GM21786 (cell line): ENCODE data around the gene OR51A2.
"Not testable (repeated sequence)": the region's sequence is repeated elsewhere in the genome, so short reads cannot be mapped to it uniquely, and the experiment has no call there.

ENCODE experiments used
- ATAC-seq: cut with Tn5 transposase; IDR thresholded peaks from one replicate; pipeline ENCODE4 v1.9.1; 2021; ENCODE audit not compliant: unreplicated experiment

OR51A2 gene, protein sequence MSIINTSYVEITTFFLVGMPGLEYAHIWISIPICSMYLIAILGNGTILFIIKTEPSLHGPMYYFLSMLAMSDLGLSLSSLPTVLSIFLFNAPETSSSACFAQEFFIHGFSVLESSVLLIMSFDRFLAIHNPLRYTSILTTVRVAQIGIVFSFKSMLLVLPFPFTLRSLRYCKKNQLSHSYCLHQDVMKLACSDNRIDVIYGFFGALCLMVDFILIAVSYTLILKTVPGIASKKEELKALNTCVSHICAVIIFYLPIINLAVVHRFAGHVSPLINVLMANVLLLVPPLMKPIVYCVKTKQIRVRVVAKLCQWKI

DNA sequence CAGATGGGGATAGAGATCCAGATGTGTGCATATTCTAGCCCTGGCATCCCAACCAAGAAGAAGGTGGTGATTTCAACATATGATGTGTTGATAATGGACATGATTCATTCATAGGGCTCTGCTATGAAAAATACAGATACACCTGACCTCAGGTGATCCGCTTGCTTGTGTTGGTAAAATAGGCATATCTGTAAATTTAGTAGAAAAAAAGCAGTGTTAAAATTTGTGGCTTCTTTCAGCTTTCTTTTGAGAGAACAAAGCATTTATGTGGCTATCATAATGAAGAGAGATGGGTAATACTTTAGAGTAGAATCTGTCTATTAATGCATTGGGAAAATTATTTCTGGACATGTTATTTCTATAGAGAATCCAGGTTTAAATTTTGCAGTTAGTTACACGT is at the start of gene OR51A2:
Gene OR51A2, minus strand, starts transcription at position 101 of the 400 bp plus-strand sequence. Its CDS starts 0 bp downstream, at position 101.
- not testable (repeated sequence) for ATAC-seq

DNA sequence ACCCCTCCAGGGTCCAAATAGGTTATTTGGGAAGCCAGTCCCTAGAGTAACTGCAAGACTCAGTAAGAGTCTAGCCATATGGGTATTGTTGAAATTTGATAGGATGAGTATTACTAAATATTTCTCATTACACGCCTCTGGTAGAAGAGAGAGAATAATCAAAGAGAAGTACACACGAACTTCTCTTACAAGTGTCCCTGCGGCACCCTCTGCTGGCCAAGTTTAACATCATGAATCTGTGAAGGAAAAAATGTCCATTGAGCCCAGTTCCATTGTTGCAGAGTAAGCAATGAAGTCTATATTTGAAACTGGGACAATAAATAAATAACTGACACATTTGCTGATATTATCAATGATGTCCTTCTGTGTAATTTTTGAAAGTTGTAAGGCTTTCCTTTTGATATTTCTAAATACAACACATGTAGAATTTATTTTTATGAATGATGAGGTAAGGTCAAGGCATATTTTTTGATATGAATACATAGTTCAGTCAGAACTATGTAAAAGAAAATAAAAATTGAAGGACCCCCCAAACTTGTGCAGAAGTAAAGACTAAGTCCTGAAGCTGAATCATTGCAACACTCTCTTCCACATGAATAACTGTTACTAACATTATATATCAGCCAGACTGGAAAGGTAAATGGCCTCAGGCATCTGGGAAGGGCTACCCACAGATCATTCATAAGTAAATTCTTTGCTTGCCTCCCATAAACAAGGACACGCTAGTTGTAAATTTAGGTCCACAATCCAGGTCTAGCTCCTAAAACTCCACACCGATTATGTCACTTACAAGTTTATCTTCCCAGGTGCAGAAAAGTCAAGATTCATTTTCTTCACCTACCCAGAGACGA is 49.1 kb upstream of the OR51A2 start:
- ATAC-seq = no peak

DNA sequence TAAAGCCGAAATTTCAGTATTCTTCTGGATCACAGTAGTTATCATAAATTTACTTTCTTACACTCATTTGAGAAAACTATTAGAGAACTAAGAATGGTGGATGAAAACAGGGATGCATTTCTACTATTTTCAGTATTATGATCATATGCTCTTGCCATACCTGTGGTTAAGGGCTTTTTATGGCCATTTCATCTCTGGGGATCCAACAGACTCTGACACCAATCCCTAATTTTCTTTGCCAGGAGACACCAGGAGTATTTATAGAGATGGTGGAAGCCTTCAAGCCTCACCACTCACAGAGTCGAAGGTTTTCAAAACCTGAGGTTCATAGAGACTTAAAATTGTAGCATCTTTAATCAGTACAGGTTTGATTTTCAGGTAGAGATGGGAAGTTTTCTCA is 39.0 kb upstream of the OR51A2 start, which contains the start of gene OR51L1:
Gene OR51L1, plus strand, starts transcription at position 301 of the 400 bp plus-strand sequence. CDS start 4,132 bp downstream, outside the sequence.
- no peak for ATAC-seq

DNA sequence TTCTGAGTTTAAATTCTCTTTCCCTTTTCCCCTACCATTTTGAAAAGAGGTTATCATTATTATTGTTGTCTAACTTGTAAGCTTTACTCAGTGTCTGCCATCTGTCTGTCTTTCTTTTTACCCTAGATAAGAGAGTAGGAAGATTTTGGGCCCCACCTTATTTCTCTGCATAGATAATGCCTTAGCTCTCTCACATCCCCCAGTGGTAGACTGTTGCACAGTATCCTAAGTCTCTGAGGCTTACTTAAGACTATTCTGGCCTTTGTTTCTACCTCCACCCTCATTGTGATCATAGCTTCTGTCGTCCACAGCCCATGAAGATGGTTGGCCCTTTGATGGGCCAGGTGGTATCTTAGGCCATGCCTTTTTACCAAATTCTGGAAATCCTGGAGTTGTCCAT is 35.5 kb upstream of the OR51A2 start:
- no peak for ATAC-seq

DNA sequence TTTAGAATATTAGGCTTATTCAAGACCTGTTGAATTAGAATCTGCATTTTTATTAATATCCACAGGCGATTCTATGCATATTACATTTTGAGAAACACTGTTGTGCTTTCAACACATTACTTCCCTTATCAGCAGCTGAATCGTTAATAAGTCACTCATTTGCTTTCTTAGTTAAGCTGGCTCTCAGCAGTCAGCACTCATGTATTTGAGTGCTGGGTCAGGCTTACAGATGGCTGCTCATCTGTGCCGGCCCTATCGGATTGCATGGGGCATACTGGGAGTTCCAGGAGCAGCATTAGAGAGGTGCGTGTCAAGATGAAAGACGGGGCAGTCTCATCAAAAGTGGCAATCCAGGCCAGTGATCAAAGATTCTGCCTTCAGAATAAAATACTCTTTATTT is 28.3 kb upstream of the OR51A2 start:
- ATAC-seq = no peak

DNA sequence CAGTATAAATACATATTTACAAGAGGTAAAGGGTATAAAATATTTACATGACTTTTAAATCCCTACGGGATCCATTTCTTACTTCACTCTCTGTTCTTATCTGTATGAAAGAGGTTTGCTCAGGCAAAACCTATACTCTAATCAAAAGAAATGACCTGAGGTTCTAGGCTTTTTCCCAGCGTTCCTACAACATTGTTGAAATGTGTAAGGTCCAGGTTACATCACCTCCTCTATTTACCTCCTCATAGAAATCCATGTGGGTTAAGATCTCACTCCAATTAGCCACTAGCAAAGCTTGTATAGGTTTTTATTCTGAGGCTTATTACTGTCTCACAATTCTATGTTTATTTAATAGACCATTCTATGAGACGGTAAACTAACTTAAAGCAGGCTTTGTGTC is 27.2 kb upstream of the OR51A2 start:
- no peak for ATAC-seq

DNA sequence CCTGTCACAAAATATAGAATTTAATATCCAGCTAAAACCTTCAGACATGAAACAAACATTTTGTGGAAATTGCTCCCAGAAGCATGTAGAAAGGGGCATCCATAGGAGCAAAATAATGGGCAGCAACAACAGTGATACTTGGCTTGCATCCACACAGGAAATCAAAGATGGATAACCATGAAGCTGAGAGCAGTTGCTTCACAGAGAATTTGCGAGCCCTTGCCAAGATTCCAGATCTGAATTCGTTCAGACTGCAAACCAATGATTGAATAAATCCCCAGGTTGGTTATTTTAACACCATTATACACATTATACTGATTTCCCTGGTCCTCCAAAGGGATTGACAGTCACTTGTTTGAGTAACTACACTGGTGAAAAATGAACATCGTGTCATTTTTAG is 23.5 kb upstream of the OR51A2 start:
- no peak for ATAC-seq

DNA sequence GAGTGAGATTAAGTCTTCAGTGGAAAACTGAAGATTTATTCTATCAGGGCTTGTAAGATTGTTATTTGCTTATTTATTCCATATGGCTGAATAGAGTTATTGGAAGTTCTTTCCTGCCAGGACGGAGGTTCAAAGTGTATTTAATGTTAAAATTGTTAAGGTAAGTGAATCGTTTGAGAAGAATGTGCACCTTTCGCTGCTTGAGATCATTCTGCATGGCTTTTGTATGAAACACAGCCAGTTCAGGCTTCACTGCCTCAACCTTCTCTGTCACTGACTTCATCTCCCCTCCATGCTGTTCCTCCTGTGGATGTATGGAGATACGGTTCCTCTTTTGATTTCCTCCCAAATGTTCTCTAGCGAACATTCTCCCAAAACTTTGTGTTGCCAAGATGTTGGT is 19.9 kb upstream of the OR51A2 start:
- ATAC-seq = no peak

DNA sequence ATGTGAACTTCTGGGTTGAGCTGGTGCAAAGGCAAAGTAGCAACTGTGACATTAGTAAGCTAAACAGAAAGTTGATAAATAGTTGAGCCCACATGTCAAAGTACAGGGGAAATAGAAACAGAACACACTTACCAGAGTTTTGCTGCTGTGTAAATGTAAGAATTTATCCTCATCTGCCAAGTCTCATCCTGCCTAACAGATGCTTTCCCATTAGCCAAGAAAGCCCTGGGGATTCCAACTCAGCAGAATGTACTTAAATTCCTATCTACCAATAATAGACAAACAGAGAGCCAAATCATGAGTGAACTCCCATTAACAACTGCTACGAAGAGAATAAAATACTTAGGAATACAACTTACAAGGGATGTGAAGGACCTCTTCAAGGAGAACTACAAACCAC is 7.3 kb upstream of the OR51A2 start:
- ATAC-seq = no peak

DNA sequence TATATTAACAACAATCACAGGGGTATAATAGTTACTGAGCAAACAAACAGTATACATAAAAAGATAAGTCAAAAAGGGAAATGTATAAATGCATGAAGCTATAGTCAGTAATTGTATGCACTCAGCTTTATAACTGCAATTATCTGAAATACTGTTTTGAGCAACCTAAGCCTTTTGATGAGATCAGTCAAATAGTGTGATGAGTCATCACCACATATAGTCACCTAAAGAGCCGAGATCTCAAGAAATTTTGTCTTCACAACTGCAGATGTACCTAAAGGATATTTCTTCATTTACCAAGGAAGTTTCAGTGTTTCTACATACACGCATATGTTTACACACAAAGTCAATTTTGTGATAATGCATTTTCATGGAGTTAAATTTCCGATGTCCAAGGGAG is 5.4 kb upstream of the OR51A2 start:
- ATAC-seq = no peak

DNA sequence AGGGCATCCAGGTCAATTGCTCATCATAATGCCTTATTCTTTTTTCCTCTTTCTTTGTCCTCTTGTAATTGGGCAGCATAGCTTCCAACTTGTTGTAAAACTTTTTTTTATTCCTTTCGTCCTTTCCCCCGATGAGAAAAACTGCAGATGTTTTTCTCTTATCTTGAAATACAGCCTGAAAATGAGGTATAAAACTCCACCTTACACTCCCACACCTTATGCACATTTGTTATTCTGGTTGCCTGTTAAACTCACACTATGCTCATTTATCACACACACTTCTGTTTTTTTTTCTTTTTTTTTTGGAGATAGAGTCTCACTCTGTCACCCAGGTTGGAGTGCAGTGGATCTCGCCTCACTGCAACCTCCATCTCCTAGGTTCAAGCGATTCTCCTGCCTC is 1.9 kb upstream of the OR51A2 start:
- ATAC-seq = no peak

DNA sequence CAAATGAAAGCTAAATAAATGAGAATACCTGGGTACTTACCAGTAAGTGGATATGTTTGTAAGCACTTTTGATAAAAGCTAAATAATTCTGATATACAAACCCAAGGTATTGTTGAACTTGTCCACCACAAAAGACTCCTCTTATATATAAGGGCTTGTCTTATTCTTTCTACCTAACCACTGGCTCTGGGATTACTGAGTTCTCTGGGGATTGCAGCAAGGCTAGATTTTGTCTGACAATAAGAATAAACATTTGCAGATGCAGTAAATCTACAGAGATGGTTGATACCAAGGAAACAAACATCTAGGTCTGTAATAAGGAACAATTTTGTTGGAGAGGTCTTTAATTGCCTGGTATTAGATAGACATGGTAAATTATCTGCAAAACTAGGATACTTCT is 8.0 kb downstream of the OR51A2 start, which contains the start of gene OR51A4:
Gene OR51A4, minus strand, starts transcription at position 101 of the 400 bp plus-strand sequence. CDS start 505 bp downstream, outside the sequence.
- no peak for ATAC-seq

DNA sequence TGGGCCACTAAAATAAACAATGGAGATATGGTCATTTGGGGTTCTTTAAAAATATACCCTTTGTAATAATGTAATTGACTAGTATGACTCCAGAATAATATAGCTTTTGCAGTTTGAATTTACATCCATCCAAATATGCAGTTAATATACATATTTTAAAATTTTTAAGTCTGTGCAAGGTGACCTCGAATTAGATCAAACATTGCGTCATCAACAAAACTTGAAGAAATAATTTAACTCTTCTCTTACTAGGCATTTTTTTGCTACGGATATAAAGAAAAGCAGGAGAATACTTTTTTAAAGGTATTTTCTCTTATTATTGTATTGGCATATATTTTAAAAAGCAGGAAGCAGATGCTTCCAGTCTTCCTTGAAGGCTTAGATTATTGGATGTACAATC is 18.8 kb downstream of the OR51A2 start:
- no peak for ATAC-seq

DNA sequence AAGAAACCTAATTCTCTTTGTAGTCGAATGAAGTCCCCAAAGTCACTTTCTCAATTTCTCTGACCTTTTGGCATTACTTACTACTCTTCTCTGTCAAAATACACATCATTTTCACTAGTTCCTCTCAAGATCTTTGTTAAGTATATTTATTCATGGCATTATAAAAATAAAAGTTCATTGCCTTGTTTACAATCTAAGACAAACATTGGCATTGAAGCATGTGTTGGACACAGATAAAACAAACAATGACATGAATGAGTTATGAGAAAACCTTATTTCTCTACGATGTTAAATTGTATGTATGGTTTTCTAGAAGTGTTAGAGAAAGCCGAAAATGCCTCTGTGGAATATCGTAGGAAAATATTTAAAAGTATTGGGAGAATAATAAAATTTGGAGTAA is 22.8 kb downstream of the OR51A2 start:
- ATAC-seq = no peak

DNA sequence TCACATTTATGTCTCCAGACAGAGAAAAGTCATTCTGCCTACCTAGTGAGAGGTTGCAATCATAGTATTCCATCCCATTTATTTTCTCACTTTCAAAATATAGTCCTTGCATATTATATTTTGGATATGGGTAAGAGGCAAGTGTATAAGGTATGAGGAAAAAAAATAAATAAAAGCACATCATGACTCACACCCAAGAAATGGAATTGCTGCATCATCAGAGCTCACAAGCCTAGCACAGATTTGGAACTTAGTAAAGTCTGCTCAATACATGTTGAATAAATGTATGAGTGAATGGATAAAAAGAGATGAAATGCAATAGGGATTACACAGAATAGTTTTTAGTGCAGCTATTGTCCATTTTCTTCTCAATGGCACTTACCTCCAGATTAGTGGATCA is 28.9 kb downstream of the OR51A2 start:
- no peak for ATAC-seq

DNA sequence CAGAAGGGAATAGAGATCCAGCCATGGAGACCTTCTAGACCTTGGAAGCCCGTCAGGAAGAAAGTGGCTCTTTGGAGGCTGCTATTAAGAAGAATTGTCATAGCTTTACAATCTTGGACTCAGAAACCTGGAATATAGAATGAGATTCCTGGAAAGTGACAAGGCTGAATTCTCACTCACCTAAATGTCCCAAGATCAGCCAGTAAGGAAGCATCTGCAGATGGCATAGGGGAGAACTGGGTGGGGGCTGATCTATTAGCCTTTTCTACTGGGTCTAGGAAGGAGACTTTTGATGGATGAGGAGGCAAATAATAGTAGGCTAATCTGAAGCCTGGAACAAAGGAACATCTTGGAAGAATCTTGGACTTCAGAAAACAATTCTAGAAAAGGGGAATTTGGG is 31.3 kb downstream of the OR51A2 start, which contains the start of gene OR51G1:
Gene OR51G1, minus strand, starts transcription at position 101 of the 400 bp plus-strand sequence. Its CDS starts 0 bp downstream, at position 101.
- no peak for ATAC-seq

DNA sequence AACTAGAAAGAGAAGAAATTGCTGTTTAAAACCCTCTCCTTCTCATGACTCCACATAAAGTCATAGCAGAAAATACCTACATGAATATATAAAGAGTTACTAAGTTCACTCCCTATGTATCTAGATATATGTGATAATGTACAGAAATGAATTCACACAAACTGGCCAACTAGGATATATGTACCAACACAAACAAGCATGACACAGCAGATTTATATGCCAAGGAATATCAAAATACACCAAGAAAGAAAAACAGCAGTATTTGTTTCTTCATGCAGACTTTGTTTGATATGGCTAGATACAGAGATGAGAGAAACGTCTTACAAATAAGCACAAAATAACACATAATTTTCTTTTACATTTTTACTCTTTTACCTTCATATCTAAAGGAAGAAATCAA is 33.2 kb downstream of the OR51A2 start:
- ATAC-seq = no peak

DNA sequence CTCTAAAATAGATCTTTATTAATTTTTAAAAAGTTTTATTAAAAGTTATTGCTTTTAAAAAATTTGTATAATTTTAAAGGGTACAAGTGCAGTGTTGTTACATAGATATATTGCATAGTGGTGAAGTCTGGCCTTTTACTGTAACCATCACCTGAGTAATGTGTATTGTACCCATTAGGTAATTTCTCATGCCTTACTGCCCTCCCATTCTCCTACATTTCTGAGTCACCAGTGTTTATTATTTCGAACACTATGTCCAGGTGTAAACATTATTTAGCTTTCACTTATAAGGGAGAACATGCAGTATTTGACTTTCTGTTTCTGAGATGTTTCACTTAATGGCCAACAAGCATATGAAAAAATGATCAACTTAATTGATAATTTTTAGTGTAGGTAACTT is 33.7 kb downstream of the OR51A2 start:
- no peak for ATAC-seq

DNA sequence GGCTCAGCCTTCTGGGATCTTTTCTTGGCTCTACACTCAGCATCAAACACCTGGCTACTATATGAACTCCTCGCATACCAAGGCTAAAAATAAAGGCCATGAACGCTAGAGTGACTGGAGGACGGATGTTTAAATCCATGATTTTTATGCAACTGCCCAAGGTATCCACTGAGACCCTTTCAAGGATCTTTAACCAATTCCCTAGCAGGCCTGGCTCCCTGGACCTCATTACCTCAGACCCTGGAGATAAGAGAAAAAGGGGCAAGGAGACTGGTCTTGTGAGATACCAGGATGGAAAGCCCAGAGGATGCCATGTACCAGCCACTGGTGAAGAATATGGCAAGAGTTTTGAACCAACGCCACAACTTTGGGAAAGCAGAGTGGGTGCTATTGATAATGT is 36.3 kb downstream of the OR51A2 start, which contains the start of gene OR51G2:
Gene OR51G2, minus strand, starts transcription at position 101 of the 400 bp plus-strand sequence. CDS start 3,687 bp downstream, outside the sequence.
- no peak for ATAC-seq

DNA sequence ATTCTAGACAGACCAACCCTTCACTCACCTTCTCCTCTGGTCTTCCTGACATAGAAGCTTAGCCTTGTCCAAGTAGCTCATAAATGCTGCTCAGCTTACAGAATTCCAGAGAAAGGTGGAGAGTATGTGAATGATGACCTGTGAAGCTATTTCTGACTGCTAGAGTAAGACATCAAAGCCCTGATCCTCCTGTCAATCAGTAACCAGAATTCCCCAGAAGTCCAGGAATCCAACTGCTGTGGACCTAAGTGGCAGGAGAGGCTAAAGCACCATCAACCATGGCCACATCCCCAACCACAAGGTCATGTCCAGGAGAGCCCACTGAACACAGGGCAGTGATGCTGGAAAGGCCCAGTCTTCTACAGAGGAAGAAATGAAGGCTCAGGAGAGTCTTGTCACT is 38.9 kb downstream of the OR51A2 start:
- no peak for ATAC-seq
